RWPE1 (cell line): ENCODE results near the gene OR52E8.

Experiments
- CTCF ChIA-PET: fragments of 350-600 bp; sonication (Branson Sonifier 250); formaldehyde crosslinking; extraction: SDS; loops from one replicate; lab custom pipeline; 2021; lab: Yijun Ruan, JAX
- POLR2A ChIA-PET: fragments of 400-600 bp; formaldehyde crosslinking; extraction: SDS; loops from one replicate; lab custom pipeline; 2020; ENCODE audit warnings: antibody characterized with exemption; ENCODE audit not compliant: low non-redundant PET; lab: Yijun Ruan, JAX
- DNase-seq: peaks from one replicate; pipeline ENCODE4 v3.0.0; 2012; ENCODE audit warnings: low spot score
- H3K27ac ChIP-seq: fragments of 450-650 bp; 2 replicates; pipeline ENCODE4 v1.5.1; 2017
- TF ChIP-seq, protein P1 (sequence below): fragments of 450-650 bp; conservative IDR thresholded peaks from 2 replicates; pipeline ENCODE4 v1.5.1; 2017; ENCODE audit warnings: low read depth, mild to moderate bottlenecking

Gene OR52E8

DNA sequence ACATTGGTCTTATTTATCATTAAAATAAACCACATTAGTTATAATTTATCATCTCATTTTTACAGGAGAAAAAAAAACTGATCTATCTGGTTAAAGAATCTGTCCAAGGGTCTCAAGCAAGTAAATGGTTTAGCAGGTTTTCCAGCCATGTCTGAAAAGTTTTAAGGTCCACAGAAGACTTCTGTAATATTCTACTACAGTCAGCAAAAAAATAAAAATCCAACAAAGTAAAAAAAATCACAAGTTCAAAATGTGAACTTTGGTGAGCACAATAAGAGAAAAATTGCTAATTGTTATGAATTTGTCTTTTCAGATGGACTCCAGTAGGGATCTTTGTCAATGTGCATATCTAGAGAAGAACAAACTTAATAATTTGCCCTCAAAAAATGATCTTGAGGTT, 24.3 kb upstream of the OR52E8 start:
- ChIA-PET POLR2A (no interaction called here), CTCF (no interaction called here)
- TF ChIP-seq, protein P1, sequence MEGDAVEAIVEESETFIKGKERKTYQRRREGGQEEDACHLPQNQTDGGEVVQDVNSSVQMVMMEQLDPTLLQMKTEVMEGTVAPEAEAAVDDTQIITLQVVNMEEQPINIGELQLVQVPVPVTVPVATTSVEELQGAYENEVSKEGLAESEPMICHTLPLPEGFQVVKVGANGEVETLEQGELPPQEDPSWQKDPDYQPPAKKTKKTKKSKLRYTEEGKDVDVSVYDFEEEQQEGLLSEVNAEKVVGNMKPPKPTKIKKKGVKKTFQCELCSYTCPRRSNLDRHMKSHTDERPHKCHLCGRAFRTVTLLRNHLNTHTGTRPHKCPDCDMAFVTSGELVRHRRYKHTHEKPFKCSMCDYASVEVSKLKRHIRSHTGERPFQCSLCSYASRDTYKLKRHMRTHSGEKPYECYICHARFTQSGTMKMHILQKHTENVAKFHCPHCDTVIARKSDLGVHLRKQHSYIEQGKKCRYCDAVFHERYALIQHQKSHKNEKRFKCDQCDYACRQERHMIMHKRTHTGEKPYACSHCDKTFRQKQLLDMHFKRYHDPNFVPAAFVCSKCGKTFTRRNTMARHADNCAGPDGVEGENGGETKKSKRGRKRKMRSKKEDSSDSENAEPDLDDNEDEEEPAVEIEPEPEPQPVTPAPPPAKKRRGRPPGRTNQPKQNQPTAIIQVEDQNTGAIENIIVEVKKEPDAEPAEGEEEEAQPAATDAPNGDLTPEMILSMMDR, result no peak
- no peak overlapping the region for H3K27ac ChIP-seq
- DNase-seq, result no peak

DNA sequence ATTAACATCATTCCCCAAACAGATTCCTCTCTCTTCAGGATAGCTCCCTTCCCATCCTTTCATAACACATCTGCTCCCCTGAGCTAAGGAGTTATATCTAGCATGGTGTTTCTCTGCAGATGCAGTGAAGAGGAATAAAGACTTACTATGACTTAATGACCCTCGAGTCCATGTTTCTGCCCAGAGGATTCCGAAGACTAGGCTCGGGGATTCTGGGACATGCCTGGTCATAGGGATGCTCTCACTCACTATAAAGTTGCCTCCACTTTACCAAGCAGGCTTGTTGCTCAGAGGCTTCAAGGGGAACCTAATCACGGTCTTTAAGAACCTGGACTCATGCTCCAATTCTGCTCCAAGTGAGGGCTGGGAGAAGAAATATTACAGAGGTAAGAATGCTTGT, 22.8 kb upstream of the OR52E8 start, which contains the start of gene OR52E4:
TSS of gene OR52E4 (plus strand) at position 301 of the 400 bp plus-strand sequence. CDS start 3,664 bp downstream, outside the sequence.
- TF ChIP-seq, protein P1, result no peak
- POLR2A ChIA-PET, result no interaction called here
- DNase-seq, result no peak
- CTCF ChIA-PET, result interaction anchor here (0.6 kb wide), 1 partner anchor 508 kb away, joined by 3 read pairs; no protein-coding TSS in a partner anchor
- no peak within 1 kb of the TSS for H3K27ac ChIP-seq

DNA sequence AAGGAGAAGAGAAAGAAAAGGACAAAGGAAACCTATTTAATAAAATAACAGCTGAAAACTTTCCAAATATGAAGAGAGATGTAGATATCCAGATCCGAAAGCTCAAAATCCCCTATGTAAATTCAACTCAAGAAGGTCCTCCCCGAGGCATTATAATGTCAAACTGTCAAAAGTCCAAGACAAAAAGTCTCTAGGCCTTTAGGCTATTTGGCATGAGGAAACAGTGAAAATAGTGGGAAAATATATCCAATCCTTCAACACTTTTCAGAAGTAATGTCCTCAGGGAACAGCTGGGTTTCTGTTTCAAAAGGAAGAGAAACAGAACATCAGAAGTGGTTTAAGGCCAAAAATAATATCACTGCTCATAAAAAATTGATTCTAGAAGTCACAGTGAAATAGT, 21.1 kb upstream of the OR52E8 start:
- TF ChIP-seq, protein P1, result no peak
- H3K27ac ChIP-seq, result no peak overlapping the region
- ChIA-PET POLR2A (no interaction called here), CTCF (no interaction called here)
- no peak for DNase-seq

DNA sequence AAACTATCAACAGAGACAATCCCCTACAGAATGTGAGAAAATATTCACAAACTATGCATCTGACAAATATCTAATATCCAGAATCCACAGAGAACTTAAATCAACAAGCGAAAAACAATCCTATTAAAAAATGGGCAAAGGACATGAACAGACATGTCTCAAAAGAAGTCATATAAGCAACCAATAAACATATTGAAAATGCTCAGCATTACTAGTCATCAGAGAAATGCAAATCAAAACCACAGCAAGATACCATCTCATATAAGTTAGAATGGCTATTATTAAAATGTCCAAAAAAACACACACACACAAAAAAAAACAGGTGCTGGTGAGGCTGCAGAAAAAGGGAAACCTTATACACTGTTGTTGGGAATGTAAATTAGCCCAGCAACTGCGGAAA, 8.3 kb upstream of the OR52E8 start:
- DNase-seq, result no peak
- CTCF ChIA-PET, result interaction anchor here (0.6 kb wide), 1 partner anchor 24 kb away, joined by 3 read pairs; no protein-coding TSS in a partner anchor

DNA sequence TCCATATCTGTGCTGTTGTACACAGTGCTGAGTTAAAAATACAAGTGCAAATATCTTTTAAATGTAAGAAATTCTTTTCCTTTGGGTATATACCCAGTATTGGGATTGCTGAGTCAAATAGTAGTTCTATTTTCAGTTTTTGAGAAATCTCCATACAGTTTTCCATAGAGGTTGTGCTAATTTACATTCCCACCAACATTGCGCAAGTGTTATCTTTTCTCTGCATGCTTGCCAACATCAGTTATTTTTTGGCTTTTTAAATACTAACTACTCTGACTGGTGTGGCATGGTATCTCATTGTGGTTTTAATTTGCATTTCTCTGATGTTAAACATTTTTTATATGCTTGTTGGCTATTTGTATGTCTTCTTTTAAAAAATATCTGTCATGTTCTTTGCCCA, 6.5 kb downstream of the OR52E8 start:
- DNase-seq, result no peak
- TF ChIP-seq, protein P1, result no peak
- CTCF ChIA-PET, result no interaction called here
- POLR2A ChIA-PET, result no interaction called here
- no peak overlapping the region for H3K27ac ChIP-seq

More for the DNA sequence above, 8.3 kb upstream of the OR52E8 start:
- POLR2A ChIA-PET, result no interaction called here
- TF ChIP-seq, protein P1, result no peak
- no peak overlapping the region for H3K27ac ChIP-seq

DNA sequence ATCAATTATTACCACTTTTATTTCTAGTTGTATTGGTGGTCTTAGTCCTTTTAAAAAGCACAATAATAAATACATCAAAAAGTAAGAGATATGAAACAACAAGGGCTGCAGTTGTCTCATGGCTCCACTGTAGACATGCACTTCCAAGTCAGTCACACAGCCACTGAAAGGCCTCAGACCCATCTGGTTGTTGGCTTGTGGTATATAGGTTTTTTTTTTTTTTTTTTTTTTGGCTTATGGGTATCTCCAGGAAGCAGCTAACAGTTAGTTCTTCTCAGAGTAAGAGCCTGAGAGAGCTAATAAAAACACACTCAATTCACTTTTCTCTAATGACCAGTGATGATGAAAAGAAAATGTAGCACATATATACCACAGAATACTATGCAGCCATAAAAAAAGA, 9.8 kb downstream of the OR52E8 start:
- TF ChIP-seq, protein P1, result no peak
- CTCF ChIA-PET, result no interaction called here
- no peak for DNase-seq
- H3K27ac ChIP-seq, result no peak overlapping the region
- POLR2A ChIA-PET, result no interaction called here

DNA sequence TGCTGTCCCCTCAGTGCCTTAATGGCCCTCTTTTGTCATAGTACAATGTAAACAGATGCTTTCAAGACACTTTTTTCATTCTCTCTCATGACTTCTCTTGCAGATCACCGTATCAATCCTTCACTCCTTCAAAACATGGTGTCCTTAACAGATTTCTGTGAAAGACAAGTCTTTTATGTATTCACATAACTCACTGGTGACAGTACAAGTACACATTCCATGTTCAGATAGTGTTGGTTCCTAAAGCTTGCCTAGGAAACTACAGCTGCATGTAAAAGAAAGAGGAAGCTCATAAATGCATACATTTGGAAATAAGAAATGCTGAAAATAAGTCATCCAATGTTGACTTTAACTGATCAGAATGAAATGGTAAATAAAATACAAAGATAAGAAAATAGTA, 10.8 kb downstream of the OR52E8 start:
- no peak overlapping the region for H3K27ac ChIP-seq
- ChIA-PET CTCF (no interaction called here), POLR2A (no interaction called here)
- TF ChIP-seq, protein P1, result no peak
- DNase-seq, result no peak
